SK-N-SH (cell line): Measurements from ENCODE around the gene HOXC11. TPM values are rescaled to one million over a fixed set of nuclear protein-coding genes. Genes with fewer than 3 reads are reported as not detected.

Experiments
- CTCF ChIA-PET: fragments of 300-600, 350-600 bp; formaldehyde crosslinking; extraction: SDS; loops from one replicate; lab custom pipeline; 2021; lab: Yijun Ruan, JAX
- POLR2A ChIA-PET: fragments of 350-600 bp; sonication (Branson Sonifier 250); formaldehyde crosslinking; extraction: SDS; loops from one replicate; lab custom pipeline; 2020; ENCODE audit warnings: antibody characterized with exemption, inconsistent platforms; lab: Yijun Ruan, JAX
- DNase-seq: peaks from one replicate; pipeline ENCODE4 v3.0.0; 2012
- H2AFZ ChIP-seq: fragments of 200-600 bp; sonication (generic); 2 replicates; pipeline ENCODE4 v1.8.1; 2016; ENCODE audit warnings: antibody characterized with exemption, mild to moderate bottlenecking, low read depth
- H3F3A ChIP-seq: fragments of 200-600 bp; sonication (generic); replicated peaks from 2 replicates; pipeline ENCODE3; 2016; ENCODE audit warnings: antibody characterized with exemption, mild to moderate bottlenecking; ENCODE audit not compliant: insufficient read depth
- H3K27ac ChIP-seq, 2 experiments: fragments of 200-500 bp in 1 of 2; fragments of 200-600 bp in 1 of 2; sonication (Bioruptor generic) in 1 of 2; sonication (generic), shearing (Covaris generic) in 1 of 2; 2 replicates each; pipeline versions ENCODE4 v1.5.1 to v1.6.1; 2014 to 2016; ENCODE audit warnings: low read depth in 2 of 2, inconsistent platforms in 1 of 2, low read length in 1 of 2, mild to moderate bottlenecking in 1 of 2, mixed read lengths in 1 of 2
- H3K27me3 ChIP-seq: fragments of 200-600 bp; sonication (generic), shearing (Covaris generic); 2 replicates; pipeline ENCODE4 v1.6.1; 2016; ENCODE audit warnings: mixed run types; ENCODE audit not compliant: insufficient read depth
- H3K36me3 ChIP-seq, 2 experiments: fragments of 200-500 bp in 1 of 2; fragments of 200-600 bp in 1 of 2; sonication (Bioruptor generic) in 1 of 2; sonication (generic) in 1 of 2; replicated peaks in 1 of 2; 2 replicates each; pipeline versions ENCODE3 to v1.5.1; 2014 to 2016; ENCODE audit warnings: low read length in 1 of 2, mild to moderate bottlenecking in 1 of 2; ENCODE audit not compliant: insufficient read depth in 2 of 2, control insufficient read depth in 1 of 2
- H3K4me1 ChIP-seq, 2 experiments: fragments of 200-500 bp in 1 of 2; fragments of 200-600 bp in 1 of 2; sonication (Bioruptor generic) in 1 of 2; sonication (generic), shearing (Covaris generic) in 1 of 2; 2 replicates each; pipeline versions ENCODE4 v1.5.1 to v1.6.1; 2014 to 2016; ENCODE audit warnings: low read depth in 1 of 2, low read length in 1 of 2, mixed run types in 1 of 2; ENCODE audit not compliant: insufficient read depth in 2 of 2, control insufficient read depth in 1 of 2
- H3K4me2 ChIP-seq: fragments of 200-600 bp; sonication (generic), shearing (Covaris generic); 2 replicates; pipeline ENCODE4 v1.6.1; 2017; ENCODE audit warnings: mixed run types
- H3K4me3 ChIP-seq, 2 experiments: fragments of 200-500 bp in 1 of 2; fragments of 200-600 bp in 1 of 2; sonication (Bioruptor generic) in 1 of 2; sonication (generic), shearing (Covaris generic) in 1 of 2; 2 replicates each; pipeline versions ENCODE4 v1.5.1 to v1.8.1; 2014 to 2016; ENCODE audit warnings: low read depth in 2 of 2, inconsistent platforms in 1 of 2, low read length in 1 of 2, mild to moderate bottlenecking in 1 of 2, mixed read lengths in 1 of 2, moderate library complexity in 1 of 2
- H3K79me2 ChIP-seq: fragments of 200-600 bp; sonication (generic); 2 replicates; pipeline ENCODE4 v1.8.1; 2017; ENCODE audit warnings: mild to moderate bottlenecking; ENCODE audit not compliant: insufficient read depth
- H3K9ac ChIP-seq: fragments of 200-600 bp; sonication (generic); 2 replicates; pipeline ENCODE4 v1.6.1; 2017; ENCODE audit warnings: mixed run types
- H3K9me2 ChIP-seq: fragments of 200-600 bp; sonication (generic); 2 replicates; pipeline ENCODE4 v1.6.1; 2017; ENCODE audit warnings: mixed run types
- H3K9me3 ChIP-seq: fragments of 200-600 bp; sonication (generic); 2 replicates; pipeline ENCODE4 v1.6.1; 2017; ENCODE audit warnings: mixed run types, mild to moderate bottlenecking, moderate library complexity
- H4K20me1 ChIP-seq: fragments of 200-600 bp; sonication (generic); 2 replicates; pipeline ENCODE4 v1.6.1; 2017; ENCODE audit warnings: mild to moderate bottlenecking, mixed run types; ENCODE audit not compliant: insufficient read depth
- EZH2phosphoT487 ChIP-seq: fragments of 200-600 bp; sonication (generic); IDR thresholded peaks from 2 replicates; pipeline ENCODE4 v1.6.1; 2017; ENCODE audit warnings: low read depth, mixed run types, mild to moderate bottlenecking, antibody characterized with exemption, moderate library complexity, borderline replicate concordance
- RXRA ChIP-seq: IDR thresholded peaks from 2 replicates; pipeline ENCODE4 v1.4.0; 2012; ENCODE audit warnings: low read depth, mild to moderate bottlenecking, borderline replicate concordance
- WGBS: methylation state at CpG from one replicate; pipeline ENCODE4 v1.1.6; 2017; ENCODE audit warnings: low lambda C conversion rate; 5-methylcytosine and 5-hydroxymethylcytosine counted together
- polyA plus RNA-seq, 3 experiments: library from polyadenylated mRNA; depleted of rRNA; stranded (reverse); fragments of >200 nt; gene quantifications; 2 replicates each; pipeline ENCODE4 v1.2.3, GENCODE V29; 2012
- TF ChIP-seq, protein P1 (sequence below): IDR thresholded peaks from 2 replicates; pipeline ENCODE4 v1.4.0; 2012; ENCODE audit warnings: low read depth
- TF ChIP-seq, protein P2 (sequence below): fragments of 200-600 bp; sonication (generic); IDR thresholded peaks from 2 replicates; pipeline ENCODE4 v1.6.1; 2017; ENCODE audit warnings: antibody characterized with exemption, mild to moderate bottlenecking, moderate library complexity

HOXC11 gene
- polyA plus RNA-seq, 1 of the 3 experiments (the other 2 are of a cell fraction): not detected

DNA sequence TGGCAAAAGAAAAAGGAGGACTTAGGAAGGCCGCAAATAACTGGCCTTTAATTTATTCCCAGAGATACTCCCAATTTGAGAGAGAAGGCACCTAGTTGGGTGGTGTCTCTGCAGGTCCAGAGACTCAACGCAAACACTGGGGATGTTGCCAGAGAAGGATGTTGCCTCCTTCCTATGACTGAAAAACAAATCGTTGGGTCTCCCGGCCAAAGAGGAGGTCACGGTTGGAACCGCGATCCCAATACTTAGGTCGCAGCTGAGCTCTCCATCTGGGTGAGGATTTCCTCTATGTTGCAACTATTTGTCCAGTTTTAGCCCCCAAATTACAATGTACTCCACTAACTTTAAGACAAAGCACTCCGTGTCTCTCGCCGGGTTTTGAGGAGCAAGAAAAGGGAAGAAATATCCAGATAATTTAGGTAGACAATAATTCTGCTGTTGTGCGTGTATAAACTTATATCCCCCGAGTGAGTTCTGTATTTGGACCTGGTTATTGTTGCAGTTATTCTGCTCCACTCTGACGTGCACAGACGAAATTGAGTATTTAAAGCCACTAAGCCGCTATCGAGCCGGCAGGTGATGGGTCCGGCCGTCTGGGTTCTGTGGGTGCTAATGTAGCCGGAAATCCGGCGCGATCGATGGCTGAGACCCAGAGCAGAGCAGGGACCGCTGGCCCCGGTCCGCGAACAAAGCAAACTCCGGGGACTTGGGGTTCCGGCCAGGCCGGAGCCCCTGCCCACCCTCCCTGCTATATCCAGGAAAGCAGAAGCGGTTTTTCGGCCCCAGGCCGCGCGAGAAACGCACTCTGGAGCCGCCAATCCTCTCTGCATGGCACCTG, 12.5 kb upstream of the HOXC11 start:
- no peaks in the 10 kb centered on the region for H3K79me2 ChIP-seq
- TF ChIP-seq, protein P1, sequence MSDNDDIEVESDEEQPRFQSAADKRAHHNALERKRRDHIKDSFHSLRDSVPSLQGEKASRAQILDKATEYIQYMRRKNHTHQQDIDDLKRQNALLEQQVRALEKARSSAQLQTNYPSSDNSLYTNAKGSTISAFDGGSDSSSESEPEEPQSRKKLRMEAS: no peak
- peak; percentile 87; the same call in 1 of the 2 replicates for TF ChIP-seq EZH2phosphoT487
- TF ChIP-seq, all 33 proteins: peak for 1
- no peaks in the 10 kb centered on the region; a peak in 1 of 4 replicates for H3K4me1 ChIP-seq
- H3K9ac ChIP-seq: no peak overlapping the region
- H3F3A ChIP-seq: no peaks in the 10 kb centered on the region
- H2AFZ ChIP-seq: no peak overlapping the region
- H3K9me3 ChIP-seq: no peaks in the 10 kb centered on the region
- peaks cover 98% of the 10 kb centered on the region for H3K27me3 ChIP-seq
- peaks cover 8% of the 10 kb centered on the region; the same call in 1 of the 2 replicates for H4K20me1 ChIP-seq
- POLR2A ChIA-PET: no interaction called here
- no peak overlapping the region for H3K27ac ChIP-seq
- CTCF ChIA-PET: interaction anchor here (0.9 to 1.9 kb wide), 6 partner anchors 8 to 255 kb away, joined by 3 to 11 read pairs (median 3); partner anchors contain the start of gene HOXC10
- no peak overlapping the region for H3K4me2 ChIP-seq
- no peaks in the 10 kb centered on the region for H3K9me2 ChIP-seq
- no peak for DNase-seq
- no peaks in the 10 kb centered on the region for H3K36me3 ChIP-seq
- H3K4me3 ChIP-seq: no peak overlapping the region
- 21% methylated on average over 20 of the region's 39 CpGs for WGBS

DNA sequence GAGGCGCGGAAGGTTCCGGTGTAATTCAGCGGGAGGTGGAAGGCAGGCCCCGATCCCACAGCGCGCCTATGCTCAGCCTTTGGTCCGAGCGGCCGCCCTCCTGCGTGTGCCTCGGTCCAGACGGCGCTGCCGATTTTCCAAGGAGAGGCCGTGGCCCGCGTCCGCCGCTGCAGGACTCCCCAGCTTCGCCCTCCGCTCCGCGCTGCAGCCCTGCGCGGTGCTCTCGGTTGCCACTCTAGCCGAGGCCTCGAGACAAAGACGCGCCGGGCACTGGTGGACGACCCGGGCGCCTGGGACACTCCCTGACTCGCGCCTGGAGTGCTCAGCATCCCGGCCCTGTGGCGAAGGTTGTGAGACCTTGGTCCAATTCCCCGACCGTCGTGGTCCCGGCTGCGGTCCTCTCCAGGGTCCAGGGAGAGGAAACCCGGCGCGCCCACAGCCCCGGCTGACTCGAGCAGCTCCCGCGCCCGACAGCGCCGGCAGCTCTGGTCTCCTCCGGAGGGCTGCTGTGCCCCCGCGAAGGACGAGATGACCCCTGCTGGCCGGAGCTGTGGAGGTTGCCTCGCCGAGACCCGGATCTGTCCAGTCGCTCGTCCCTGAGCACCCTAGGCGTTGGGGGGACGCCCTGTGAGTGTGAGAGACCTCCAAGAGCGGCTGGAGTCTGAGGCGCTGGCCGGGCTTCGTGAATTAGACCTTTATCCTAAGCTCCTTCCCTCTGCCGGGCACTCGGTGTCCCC, 11.7 kb upstream of the HOXC11 start:
- Histone ChIP-seq H2AFZ (no peak overlapping the region), H3K4me2 (no peak overlapping the region), H3K36me3 (no peaks in the 10 kb centered on the region), H3K4me3 (no peak overlapping the region), H3K9ac (no peak overlapping the region), H4K20me1 (peaks cover 12% of the 10 kb centered on the region; the same call in 1 of the 2 replicates)
- CTCF ChIA-PET: interaction anchor here (0.6 to 1.9 kb wide), 11 partner anchors 9 to 253 kb away, joined by 3 to 11 read pairs (median 3); partner anchors contain the start of genes HOXC10 and HOXC13
- TF ChIP-seq, protein P2, sequence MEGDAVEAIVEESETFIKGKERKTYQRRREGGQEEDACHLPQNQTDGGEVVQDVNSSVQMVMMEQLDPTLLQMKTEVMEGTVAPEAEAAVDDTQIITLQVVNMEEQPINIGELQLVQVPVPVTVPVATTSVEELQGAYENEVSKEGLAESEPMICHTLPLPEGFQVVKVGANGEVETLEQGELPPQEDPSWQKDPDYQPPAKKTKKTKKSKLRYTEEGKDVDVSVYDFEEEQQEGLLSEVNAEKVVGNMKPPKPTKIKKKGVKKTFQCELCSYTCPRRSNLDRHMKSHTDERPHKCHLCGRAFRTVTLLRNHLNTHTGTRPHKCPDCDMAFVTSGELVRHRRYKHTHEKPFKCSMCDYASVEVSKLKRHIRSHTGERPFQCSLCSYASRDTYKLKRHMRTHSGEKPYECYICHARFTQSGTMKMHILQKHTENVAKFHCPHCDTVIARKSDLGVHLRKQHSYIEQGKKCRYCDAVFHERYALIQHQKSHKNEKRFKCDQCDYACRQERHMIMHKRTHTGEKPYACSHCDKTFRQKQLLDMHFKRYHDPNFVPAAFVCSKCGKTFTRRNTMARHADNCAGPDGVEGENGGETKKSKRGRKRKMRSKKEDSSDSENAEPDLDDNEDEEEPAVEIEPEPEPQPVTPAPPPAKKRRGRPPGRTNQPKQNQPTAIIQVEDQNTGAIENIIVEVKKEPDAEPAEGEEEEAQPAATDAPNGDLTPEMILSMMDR: peak; percentile 18; the same call in 1 of the 2 replicates
- no peak for TF ChIP-seq RXRA
- TF ChIP-seq, all 33 proteins: peak for 1
- Histone ChIP-seq H3F3A (no peaks in the 10 kb centered on the region), H3K27ac (no peak overlapping the region), H3K4me1 (no peaks in the 10 kb centered on the region; a peak in 1 of 4 replicates), H3K9me3 (no peaks in the 10 kb centered on the region), H3K9me2 (no peaks in the 10 kb centered on the region), H3K27me3 (peaks cover 98% of the 10 kb centered on the region), H3K79me2 (no peaks in the 10 kb centered on the region)
- POLR2A ChIA-PET: interaction anchor here (1.2 kb wide), 1 partner anchor 9 kb away, joined by 3 read pairs; no protein-coding TSS in a partner anchor
- DNase-seq: peak; percentile 80
- 14% methylated on average over 35 of the region's 72 CpGs for WGBS
